MV-4-11 (cell line): Measurements from ENCODE around the gene PPP2R3A.
A peak's percentile ranks its signal among the peaks of the same experiment; 100 is the strongest.
"Not testable (repeated sequence)": the region's sequence is repeated elsewhere in the genome, so short reads cannot be mapped to it uniquely, and the experiment has no call there.

Experiments used
- DNase-seq: peaks from one replicate; lab custom pipeline; 2025; lab: John Stamatoyannopoulos, UW

The PPP2R3A gene

DNA sequence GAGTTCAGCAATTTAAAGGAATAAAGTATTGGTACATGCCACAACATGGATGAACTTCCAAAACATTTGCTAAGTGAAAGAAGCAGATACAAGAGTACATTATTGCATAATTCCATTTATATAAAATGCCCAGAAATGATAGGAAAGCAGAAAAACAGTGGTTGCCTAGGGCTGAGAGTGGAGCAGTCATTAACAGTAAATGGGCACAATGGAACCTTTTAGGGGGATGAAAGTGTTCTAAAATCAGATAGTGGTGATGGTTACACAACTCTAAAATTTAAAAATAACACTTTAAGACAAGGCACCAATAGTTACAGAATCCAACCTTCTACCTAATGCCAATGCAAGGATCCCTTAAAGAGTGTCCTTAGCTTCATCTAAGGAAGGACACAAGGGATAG lies 196.0 kb downstream of the PPP2R3A start:
- no peak for DNase-seq

DNA sequence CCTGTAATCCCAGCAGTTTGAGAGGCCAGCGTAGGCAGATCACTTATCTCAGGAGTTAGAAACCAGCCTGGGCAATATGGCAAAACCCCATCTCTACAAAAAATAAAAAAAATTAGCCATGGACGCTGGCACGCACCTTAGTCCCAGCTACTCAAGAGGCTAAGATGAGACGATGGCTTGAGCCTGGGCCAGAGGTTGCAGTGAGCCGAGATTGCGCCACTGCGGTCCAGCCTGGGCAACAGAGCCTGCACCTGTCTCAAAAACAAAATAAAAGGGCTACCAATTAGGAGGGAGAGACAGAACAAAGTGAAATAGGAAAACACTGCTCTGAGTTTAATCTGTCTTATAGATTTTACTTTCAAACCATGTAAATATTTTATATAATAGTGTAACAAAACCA lies 196.8 kb downstream of the PPP2R3A start:
- no peak for DNase-seq

DNA sequence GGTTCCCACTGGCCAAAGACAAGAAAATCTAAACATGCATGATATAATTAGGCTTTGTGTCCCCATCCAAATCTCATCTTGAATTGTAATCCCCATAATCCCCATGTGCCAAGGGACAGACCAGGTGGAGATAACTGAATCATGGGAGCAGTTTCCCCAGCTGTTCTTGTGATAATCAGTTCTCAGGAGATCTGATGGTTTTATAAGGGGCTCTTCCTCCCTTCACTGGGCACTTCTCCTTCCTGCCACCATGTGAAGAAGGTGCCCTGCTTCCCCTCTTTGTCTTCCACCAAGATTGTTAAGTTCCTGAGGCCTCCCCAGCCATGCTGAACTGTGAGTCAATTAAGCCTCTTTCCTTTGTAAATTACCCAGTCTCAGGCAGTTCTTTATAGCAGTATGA lies 198.1 kb downstream of the PPP2R3A start:
- DNase-seq, result peak; percentile 19

DNA sequence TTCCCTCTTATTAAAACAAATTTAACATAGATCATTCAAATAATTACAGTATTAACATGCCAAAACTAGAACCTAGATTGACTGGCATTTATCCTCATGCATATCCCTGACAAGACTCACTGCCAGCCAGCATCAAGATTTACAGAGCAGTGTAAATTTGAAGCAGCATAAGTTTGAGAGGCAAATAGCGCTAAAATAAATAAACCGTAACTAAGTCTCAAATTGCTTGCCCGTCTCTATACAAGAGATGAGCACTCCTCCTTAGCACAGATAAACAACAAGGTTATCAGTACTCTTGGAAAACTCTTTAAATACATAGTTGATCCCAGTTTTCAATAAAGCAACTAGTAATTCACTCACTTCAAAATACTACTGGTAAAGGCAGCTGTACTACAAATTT lies 201.0 kb downstream of the PPP2R3A start:
- DNase-seq, result no peak

DNA sequence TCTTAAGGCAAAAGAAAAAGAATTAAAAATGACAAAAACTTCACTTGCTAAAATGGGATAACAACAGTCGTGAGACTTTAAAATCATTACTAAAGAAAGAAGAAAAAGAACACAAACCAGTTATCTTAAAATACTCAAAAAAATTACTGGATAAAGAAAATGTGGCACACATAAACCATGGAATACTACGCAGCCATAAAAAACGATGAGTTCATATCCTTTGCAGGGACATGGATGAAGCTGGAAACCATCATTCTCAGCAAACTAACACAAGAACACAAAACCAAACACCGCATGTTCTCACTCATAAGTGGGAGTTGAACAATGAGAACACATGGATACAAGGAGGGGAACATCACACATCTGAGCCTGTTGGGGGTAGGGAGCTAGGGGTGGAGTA lies 202.7 kb downstream of the PPP2R3A start:
- not testable (repeated sequence) for DNase-seq

DNA sequence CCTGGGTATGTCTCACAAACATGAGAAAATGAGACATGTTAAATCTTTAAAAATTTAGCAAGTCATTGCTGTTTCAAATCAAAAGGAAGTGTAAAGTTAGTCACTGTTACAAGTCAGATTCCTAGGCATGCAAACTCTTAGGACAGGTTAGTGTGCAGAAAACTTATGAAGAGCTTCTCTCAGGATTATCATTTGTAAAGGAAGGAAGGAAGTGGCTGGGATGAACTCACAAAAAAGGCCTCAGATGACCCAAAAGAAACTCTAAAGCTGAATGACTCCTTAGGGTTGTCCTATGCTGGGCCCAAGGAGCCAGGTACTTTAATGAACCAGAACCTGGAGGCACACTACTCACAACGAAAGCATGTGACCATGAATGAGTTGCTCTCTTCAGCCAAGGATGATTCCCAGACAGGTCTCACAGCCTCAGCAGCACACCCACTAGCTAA lies 205.6 kb downstream of the PPP2R3A start:
- DNase-seq, result no peak

DNA sequence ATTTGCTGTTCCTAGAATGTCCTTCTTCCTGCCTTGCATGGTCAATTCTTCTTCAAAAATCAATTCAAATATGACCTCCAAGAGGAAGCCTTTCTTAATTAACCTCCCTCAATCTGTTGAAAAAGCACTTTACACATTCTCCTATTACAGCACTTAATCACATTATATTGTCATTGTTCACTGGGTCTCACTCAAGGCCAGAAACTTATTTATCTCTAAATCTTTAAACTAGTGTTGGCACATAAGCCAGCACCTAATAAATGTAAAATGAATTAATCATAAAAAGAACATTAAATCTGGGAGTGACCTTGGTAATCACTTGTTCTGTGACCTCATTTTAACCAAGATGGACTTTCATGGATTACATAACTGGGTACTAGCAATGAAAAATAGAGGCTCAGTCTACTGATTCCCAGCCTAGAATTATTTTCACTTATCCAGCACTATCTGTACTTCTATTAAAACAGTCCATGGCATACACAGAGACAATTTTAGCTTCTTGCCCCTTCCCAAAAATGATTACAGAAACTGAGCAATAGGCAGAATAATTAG lies 208.5 kb downstream of the PPP2R3A start:
- no peak for DNase-seq

DNA sequence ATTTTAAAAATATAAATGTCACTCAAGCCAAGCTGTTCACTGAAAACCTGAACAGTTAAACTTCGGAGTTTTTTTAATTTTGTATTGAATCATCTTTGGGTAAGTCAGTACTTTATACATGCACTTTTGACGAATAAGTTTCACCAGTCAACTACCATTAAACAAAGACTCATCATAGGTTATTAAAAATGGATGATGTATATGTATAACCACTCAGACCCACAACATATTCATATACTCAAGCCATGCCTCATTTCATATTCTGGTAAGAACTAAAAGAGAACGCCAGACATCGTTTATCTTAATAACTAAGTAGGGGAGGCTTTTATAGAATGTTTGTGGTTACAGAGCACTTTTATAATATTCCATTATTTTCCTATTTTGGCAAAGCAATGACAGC lies 212.3 kb downstream of the PPP2R3A start:
- no peak for DNase-seq

DNA sequence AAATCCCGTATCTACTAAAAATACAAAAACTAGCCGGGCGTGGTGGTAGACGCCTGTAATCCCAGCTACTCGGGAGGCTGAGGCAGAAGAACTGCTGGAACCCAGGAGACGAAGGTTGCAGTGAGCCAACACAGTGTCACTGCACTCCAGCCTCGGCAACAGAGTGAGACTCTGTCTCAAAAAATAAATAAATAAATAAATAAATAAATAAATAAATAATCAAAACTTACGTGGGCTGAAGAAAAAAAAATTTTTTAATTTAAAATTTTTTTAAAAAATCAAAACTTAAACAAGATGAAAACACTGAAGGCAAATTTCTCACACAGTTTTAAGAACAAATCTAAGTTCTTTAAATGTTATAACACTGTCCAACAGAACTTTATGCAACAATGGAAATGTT lies 216.2 kb downstream of the PPP2R3A start:
- DNase-seq, result no peak

DNA sequence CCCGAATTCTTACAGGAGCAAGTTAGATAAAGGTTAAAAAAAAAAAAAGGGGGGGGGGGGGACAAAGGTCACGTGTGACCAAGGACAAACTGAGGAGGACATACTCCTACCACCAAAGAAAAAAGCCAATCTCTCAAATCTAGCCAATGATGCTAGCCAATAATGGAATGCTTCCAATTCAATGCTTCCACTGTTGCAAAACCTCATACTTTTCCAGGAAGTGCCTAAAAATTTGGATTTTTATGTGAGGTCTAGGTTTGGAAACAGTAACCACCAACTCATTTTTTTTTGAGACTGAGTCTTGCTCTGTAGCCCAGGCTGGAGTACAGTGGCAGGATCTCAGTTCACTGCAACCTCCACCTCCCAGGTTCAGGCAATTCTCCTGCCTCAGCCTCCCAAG lies 219.2 kb downstream of the PPP2R3A start:
- DNase-seq, result peak; percentile 5

DNA sequence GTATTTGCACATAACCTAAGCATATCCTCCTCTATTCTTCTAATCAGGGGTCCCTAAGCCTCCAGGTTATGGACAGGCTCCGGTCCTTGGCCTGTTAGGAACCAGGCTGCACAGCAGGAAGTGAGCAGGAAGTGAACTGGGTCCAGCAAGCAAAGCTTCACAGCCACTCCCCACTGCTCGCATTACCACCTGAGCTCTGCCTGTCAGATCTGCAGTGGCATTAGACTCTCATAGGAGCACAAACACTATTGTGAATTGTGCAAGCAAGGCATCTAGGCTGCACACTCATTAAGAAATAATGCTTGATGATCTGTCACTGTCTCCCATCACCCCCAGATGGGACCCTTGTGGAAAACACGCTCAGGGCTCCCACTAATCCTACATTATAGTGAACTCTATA lies 220.8 kb downstream of the PPP2R3A start:
- DNase-seq, result no peak

DNA sequence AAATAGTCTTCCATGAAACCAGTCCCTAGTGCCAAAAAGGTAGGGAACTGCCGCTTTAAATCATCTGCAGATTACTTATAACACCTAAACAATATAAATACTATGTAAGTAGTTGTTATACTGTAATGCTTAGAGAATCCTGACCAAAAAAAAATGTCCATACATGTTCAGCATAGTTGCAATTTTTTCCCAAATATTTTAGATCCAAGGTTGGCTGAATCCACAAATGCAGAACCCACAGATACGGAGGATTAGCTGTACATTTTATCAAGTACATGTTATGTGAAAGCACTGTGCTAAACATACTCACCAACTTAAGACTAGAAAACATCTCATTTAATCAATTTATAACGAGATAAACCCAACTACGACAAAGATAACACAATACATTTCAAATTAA lies 221.3 kb downstream of the PPP2R3A start:
- DNase-seq, result no peak

DNA sequence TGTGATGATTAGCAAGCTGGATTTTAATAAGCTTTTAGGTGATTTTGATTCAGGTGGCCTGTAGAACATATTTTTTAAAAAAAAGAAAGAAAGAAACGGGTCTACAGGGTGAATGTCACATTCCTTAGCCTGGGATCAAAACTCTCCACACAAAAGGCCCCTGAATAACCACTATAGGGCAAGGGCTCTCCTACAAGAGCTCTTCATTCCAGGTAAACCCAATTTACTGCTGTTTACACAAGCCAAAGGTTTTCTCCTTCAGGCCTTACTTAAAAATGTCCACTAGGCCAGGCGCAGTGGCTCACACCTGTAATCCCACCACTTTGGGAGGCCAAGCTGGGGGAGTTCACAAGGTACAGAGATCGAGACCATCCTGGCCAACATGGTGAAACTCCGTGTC lies 222.3 kb downstream of the PPP2R3A start:
- no peak for DNase-seq

DNA sequence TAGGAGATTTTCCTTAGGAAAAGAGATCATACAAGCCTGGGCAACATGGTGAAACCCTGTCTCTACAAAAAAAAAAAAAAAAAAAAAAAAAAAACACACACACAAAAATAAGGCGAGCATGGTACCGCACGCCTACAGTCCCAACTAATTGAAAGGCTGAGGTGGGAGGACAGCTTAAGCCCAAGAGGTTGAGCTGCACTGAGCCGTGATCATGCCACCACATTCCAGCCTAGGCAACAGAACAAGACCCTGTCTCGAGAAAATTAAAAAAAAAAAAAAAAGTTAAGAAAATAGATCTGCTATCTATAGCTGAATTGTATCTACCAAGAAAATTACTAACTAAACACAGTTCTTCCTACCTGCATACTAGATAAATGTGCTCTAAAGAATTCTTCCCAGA lies 223.5 kb downstream of the PPP2R3A start:
- no peak for DNase-seq

DNA sequence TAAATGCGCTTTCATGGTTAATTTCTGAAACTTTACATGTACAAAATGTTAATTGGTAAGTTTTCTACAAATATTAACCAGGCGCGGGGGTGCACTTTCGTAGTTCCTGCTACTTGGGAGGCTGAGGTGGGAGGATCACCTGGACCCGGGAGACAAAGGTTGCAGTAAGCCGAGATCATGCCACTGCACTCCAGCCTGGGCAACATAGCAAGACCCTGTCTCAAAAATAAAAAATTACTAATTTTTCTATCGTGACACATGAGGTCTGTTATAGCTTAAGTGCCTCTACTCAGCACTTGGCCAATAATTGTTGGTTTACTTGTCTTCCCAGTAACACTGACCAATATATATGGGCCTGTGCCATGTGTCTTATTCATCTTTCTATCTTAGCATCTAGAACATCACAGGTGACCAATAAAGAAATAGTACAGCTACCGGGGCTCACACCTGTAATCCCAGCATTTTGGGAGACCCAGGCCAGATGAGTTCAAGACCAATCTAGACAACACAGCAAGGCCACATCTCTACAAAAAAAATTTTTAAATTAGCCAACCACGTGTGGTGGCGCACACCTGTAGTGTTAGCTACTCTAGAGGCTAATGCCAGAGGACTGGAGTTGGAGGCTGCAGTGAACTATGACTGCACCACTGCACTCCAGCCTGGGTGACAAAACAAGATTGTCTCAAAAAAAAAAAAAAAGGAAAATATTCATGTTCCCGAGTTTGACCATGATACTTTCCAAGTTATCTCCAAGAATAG lies 224.5 kb downstream of the PPP2R3A start:
- no peak for DNase-seq

DNA sequence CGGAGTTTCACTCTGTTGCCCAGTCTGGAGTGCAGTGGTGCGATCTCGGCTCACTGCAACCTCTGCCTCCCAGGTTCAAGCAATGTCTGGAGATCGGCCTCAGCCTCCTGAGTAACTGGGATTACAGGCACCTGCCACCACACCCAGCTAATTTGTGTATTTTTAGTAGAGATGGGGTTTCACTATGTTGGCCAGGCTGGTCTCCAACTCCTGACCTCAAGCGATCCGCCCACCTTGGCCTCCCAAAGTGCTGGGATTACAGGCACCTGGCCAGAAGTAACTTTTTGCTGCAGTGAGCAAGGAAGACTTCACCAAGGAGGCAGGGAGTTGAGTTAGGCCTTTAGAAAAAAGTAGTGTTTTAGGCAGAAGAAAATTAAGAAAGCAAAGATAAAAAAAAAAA lies 226.7 kb downstream of the PPP2R3A start:
- not testable (repeated sequence) for DNase-seq

DNA sequence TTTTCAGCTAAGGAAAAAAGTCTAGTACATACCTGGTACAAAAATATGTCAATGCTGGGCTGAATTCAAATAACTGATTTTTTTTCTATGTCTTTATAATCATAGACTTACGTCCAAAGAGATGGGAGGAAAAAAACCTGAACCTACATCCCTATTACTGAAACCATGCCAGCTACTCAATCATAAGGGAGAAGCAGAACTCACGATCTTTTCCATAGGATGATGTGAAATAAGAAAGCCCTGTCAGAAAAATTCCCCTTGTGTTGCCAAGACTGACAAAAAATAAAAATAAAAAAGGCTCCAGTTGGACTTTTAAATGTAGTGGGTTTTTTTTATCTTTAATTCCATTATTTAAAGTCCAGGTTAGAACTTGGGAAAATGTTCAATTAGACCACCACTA lies 227.3 kb downstream of the PPP2R3A start:
- DNase-seq, result no peak

DNA sequence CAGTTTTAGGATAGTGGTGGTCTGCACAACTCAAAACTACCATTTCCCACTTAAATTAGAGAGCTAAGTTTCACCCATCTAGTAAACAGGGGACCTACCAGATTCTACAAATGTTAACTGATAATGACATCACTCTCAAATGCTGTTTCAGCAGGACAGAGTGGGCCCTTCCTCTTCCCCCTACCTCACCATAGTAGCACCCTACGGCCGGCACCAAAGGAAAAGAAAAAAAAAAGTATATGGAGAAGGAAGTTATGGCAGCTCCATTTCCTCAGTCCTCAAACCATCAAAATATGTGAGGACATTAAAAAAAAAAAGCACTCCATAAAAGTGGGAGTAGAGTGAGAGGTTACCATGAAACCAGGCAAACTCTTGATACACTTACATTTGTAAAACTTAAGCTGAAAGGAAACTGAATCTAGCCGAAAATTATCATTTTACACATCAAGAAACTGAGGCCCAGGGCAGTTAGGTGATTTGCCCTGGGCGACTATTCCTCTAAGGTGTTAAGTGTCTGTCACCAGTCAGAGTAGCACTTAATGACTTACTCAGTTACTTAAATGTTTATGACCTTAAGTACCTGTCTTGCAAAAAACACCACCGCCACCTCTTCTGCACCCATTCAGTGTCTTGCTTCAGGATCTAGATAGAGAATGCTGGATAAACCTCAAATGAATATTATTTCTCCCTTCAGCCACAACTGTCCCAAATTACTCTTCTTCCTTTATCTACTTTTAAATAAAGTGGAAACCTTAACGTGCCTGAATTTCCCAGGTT lies 227.9 kb downstream of the PPP2R3A start:
- peak; percentile 31 for DNase-seq

DNA sequence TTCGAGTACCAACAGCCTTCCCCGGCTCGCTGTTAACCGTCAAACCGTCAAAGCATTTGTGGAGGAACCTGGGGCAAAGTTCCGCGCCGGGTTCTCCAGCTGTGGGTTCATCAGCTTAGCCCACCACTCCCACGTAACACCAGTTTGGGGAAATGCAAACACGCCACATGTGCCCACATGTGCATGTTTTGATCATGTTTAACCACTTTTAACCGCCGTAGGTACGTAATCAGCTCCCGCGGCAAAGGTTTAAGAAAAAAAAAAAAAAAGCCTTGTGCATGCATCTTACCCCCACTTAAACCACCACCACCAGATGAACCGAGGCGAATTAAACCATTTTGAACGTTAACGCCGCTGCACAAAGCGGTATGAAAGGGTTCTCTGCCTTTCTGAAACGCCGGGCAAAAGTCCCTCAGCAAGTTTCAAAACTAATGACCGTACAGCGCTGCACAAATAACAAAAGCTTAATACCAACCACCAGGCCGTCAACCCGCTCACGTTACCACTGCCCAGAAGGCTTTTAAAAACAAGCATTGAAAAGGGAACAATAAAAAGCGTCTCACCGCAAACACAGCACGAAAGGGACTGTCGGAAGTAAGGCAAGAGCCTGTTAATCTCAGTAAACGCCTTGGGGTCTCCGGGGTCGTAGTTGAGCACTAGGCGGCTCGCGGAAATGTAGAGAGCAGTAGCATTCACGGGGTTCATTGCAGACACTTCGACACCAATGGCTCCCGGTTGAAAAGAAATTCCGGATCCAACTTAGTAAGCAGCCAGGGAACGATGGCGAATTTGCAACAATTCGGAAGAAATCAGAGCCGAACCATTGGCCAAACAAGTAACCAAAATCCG lies 229.1 kb downstream of the PPP2R3A start:
- peak; percentile 81 for DNase-seq

DNA sequence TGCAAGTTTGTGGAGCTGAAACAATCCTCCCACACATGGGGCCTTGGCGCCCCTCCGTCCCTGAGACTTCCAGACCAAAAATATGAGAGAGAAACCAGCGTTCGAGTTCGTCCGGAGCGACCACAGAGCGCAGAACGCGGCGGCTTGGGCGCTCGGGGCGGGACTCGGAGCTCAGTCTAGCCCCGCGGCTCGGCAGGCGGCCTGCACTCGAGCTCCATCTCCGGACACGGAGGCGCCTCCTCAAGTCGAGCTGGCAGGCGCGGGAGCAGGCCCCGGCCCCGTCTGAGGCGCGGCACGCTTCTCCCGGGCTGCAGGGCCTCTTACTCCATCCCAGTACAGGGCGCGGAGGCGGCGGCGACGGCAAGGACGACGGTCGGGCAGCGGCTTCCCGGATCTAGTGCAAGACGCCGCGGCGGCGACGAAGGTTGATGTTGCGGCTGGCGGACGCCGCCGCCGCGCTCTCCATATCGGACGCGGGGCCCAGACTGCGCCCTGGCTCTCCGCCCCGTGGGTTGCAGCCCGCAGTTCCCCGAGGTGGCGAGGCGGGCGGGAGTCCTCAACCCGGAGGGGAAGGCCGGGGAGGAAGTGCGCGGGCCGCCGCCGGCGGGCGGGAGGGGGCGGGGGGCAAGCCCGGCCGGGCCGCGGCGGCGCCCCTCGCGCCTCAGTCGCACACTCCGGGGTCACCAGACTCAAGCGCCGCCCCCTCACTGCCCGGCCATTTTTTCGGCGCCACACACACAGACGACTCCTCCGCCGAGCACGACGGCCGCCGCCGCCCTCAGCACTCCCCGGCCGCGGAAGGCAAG lies 229.9 kb downstream of the PPP2R3A start:
- peak; percentile 42 for DNase-seq

DNA sequence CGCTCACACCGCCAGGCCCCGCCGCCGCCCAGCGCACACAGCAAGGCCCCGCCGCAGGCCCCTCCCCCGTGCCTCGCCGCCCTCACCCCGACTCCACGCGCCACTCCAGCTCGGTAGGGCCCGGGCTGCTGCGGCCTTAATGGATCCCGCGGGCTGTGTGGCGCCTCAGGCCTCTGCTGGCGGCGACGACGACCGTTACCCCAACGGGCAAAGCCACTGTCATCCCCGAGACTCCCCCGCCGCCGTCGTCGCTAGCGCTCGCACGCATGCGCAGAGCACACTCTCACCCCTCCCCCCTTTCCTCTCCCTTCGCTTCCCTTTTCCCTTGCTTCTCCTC lies 230.5 kb downstream of the PPP2R3A start, which contains the start of gene MSL2:
TSS of gene MSL2 (minus strand) at position 272 of the 337 bp plus-strand sequence. CDS start 1,222 bp downstream, outside the sequence.
- no peak for DNase-seq
